Neural progenitor cell (in vitro differentiated cells): ENCODE data around the gene RBM6.

Experiments used
- EZH2 ChIP-seq: fragments of 200-600 bp; sonication (generic); IDR thresholded peaks from 2 replicates; pipeline ENCODE4 v1.6.1; 2017; ENCODE audit warnings: antibody characterized with exemption, mild to moderate bottlenecking, moderate library complexity
- TF ChIP-seq, protein P1 (sequence below): fragments of 200-600 bp; sonication (generic); IDR thresholded peaks from 2 replicates; pipeline ENCODE4 v1.5.1; 2017; ENCODE audit warnings: antibody characterized with exemption, mild to moderate bottlenecking

DNA sequence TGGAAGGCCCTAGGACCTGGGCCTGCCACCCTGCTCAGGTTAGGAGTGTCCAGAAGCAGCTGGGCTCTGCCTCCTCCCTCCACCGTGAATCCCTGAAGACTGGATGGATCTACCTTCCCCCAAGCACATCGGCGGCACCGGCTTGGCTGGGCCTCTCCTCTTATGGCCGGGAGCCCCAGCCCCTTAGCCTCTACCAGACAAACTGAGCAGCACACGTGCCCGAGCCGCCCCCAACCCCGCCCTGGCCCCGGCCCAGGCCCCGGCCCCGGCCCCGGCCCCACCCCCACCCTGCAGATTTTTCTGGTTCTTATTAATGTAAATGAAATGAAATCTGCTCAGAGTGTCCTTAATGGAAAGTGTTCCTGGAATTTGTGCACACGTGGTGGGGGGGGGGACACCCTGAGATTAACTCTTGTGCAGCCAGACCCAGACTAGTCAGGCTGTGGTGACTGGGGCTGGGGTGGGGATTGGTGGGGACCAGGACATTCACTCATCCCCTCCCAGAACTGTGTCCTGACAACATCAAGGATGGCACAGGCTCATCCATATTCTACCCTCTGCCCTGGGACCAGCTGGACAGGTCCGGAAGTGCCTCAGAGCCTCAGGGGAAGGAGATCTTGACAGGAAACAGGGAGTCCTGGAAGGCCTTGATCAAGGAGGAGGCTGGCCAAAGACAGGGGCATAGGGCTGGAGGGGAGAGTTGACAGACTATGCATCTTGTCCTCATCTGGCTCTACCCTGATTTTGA lies 184.3 kb downstream of the RBM6 start:
- TF ChIP-seq, protein P1, sequence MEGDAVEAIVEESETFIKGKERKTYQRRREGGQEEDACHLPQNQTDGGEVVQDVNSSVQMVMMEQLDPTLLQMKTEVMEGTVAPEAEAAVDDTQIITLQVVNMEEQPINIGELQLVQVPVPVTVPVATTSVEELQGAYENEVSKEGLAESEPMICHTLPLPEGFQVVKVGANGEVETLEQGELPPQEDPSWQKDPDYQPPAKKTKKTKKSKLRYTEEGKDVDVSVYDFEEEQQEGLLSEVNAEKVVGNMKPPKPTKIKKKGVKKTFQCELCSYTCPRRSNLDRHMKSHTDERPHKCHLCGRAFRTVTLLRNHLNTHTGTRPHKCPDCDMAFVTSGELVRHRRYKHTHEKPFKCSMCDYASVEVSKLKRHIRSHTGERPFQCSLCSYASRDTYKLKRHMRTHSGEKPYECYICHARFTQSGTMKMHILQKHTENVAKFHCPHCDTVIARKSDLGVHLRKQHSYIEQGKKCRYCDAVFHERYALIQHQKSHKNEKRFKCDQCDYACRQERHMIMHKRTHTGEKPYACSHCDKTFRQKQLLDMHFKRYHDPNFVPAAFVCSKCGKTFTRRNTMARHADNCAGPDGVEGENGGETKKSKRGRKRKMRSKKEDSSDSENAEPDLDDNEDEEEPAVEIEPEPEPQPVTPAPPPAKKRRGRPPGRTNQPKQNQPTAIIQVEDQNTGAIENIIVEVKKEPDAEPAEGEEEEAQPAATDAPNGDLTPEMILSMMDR = no peak
- TF ChIP-seq EZH2 = no peak
